ENCODE results near the gene FABP1. TPM values are rescaled to one million over a fixed set of nuclear protein-coding genes. Genes with fewer than 3 reads are reported as not detected.

FABP1 gene
- total RNA-seq, 1 donor from 2014 or later, result not detected

DNA sequence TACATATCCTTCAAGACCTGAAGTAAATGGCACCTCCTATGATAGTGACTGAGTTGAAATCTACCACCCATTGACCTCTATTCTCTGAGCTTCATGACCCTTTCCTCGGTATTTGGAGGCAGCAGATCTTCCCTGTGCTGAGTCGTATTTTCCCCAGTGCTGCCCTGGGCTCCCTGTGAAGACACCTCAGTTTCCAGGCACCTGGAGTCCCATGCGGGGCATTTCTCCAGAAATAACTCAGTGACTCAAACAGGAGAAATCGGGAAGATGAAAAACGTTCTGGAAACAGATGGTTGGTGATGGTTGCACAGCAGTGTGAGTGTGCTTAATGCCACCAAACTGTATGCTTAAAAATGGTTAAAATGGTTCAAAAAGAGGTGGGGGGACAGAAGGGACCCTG, 42.3 kb downstream of the FABP1 start:
- DNase-seq (ENCODE audit: extremely low read depth, low read depth, low spot score), result no peak

DNA sequence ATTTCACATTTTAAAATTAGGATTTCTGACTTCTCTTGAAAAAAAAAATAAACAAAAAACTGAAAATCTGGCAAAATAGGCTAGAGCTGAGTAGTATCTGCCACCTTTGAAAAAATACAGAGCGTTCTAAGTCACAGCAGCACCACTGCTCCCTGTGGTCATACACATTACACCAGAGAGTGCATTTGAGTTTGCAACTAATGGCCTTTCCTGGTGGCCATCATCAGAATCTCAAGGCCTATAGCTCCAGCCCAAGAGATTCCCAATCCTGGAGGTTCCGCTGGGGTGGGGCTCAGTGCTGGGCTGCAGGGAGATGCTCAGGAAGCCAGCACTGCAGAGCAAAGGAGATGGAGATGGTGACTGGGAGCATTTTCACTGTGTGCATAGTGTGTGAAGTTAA, 42.8 kb downstream of the FABP1 start:
- no peak for DNase-seq (ENCODE audit: extremely low read depth, low read depth, low spot score)

- no peak for DNase-seq (ENCODE audit: extremely low read depth, low read depth, low spot score)
Measured at GRCh38 chr2:88082781-88083180, 45.1 kb downstream of the FABP1 start.

DNA sequence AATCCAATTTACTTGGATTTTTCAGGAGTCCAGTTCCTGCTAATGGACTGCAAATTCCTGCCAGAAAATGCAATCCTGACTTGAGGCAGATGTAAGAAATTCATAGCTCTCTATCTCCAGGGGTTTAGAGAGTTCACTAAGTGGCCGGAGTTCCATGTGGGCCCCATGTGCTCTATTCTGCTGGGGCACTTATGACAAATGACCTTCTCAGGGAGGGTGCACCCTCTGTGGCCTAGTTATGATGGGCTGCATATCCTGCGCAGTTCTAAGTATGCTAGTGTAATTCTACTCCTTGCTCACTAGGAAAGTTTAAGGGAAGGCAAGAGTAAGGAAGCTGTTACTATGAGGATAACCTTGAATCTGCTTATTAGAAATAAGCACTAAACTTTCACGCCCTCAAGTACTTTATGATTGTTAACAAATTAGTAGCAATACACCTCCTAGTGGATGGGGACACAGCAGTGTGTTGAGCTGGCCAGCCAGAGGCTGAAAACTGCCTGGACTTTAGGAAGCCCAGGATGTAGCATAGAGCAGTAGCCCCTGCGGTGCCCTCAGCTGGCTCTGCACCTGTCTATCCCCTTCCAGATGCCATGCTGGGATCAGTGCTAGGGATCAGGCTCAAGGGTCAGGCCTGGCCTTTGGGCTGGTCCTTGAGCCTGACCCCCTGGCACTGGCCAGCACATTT, 45.8 kb downstream of the FABP1 start:
- DNase-seq (ENCODE audit: extremely low read depth, low read depth, low spot score), result no peak

DNA sequence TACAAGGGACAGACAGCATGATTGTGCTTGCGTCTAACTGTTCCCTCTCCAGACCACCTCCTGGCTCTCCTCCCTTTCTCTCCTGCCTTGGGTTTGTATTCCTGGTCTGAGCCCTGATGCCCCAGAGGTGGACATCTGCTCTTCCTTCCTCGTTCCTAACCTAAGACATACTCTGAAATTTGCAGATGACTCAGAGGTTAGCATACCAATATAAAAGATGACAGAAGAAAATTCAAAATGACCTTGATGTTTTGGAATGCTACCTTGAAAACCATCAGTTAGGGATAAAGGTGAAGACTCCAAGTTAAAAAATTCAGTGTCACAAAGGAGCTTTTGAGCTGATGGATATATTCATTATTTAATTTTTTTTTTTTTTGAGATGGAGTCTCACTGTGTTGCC, 47.3 kb downstream of the FABP1 start:
- no peak for DNase-seq (ENCODE audit: extremely low read depth, low read depth, low spot score)

DNA sequence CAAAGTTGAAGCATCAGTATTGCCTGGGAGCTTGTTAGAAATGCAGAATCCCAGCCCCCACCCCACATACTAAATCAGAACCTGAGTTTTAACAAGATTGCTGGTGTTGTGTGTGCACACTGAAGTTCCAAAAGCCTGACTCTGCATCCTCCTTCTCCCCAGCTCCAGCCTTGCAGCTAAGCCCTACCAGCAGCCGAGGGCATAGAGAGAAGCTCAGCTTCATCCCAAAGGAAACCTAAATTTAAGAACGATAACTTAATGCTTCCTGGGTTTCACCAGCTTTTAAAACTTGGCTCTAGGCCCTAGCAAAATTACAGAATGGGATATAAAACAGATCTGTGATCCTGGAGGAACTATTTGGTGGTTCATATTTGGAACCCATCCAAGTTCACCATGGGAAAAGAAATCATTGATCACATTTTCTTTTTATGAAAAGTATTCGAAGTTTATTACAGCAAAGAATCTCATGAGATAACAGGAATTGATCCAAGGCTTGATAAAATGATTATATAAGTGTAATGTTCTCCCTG, 49.2 kb downstream of the FABP1 start:
- no peak for DNase-seq (ENCODE audit: extremely low read depth, low read depth, low spot score)

DNA sequence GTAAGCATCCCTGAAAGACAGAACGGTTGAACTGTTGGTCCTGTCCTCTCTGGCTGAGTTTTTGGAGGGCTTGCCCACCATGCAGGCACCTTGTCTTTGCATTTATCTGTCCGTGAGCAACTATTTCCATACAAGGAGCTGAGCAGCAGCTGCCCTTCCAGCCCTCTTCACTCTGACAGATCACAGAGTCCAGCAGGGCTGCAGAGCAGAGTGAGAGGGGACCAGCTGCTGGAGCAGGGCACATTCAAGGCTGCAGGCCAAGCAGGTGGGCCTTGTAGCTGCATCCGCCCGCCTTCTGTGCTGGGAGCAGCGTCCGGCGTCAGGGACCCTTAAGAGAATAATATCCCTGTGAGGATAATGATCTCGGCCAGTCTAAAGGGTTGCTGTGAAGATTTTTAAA, 50.8 kb downstream of the FABP1 start:
- DNase-seq (ENCODE audit: extremely low read depth, low read depth, low spot score), result no peak

DNA sequence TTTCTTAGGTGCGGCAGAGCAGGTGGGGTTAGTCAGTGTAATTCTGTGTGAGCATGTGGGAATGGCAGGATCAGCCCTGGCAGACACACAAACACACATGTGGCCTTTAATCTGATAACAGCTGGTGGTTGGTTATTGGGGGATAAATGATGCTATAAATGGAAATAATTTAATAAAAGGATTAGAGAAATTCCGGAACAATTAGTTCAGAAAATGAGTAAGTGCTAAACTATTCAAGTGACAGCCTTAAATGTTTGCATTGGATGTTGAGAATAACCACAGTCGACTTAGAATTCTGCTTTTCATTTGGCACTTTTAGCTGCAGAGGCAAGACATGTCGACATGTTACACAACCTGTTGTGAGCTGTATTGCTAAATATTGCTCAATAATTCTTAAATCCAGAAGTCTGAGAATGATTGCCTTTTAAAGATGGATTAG, 53.0 kb downstream of the FABP1 start:
- DNase-seq (ENCODE audit: extremely low read depth, low read depth, low spot score), result no peak

DNA sequence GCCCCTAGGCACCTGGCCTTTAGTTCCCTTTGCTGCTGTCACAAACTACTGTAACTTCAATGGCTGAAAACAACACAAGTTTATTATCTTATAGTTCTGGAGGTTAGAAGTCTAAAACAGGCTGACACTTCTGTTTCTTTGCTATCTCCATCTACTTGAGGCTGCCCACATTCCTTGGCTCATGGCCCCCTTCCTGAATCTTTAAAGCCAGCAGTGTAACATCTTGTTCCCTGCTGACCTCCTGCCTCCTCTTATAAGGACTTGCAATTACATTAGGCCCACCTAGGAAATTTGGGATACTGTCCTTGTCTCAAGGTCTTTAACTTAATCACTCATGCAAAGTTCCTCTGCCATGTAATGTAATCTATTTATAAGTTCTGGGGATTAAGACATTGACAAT, 53.7 kb downstream of the FABP1 start:
- no peak for DNase-seq (ENCODE audit: extremely low read depth, low read depth, low spot score)

Other genes starting within 250 kb of the FABP1 start
- gene RNU2-63P, start 111.5 kb downstream of the FABP1 start, total RNA-seq, result not detected in 2 replicates
- gene KRCC1, start 72.3 kb downstream of the FABP1 start, total RNA-seq, result 13.8 and 16.4 TPM in 2 replicates
- gene SMYD1, start 60.2 kb downstream of the FABP1 start, total RNA-seq, result not detected in 2 replicates
- gene THNSL2, start 42.3 kb upstream of the FABP1 start, total RNA-seq, result 3.6 TPM in 1 of 2 replicates, not detected in the other